GM18951 (cell line): ENCODE measurements around the gene RSPO1.

ENCODE experiments used
- POLR2A ChIP-seq: IDR thresholded peaks from 4 replicates; pipeline ENCODE4 v1.6.1; 2011; ENCODE audit warnings: mild to moderate bottlenecking; ENCODE audit not compliant: insufficient read length, insufficient read depth; ENCODE audit errors: extremely low read depth
- in situ Hi-C: fragments of 300-500 bp; cut with MboI; formaldehyde crosslinking; loops from one replicate; pipeline ENCODE4 v1.12.0; 2022; ENCODE audit warnings: low sequenced_read_pairs, mixed read lengths, inconsistent platforms; ENCODE audit not compliant: unreplicated experiment

Gene RSPO1

DNA sequence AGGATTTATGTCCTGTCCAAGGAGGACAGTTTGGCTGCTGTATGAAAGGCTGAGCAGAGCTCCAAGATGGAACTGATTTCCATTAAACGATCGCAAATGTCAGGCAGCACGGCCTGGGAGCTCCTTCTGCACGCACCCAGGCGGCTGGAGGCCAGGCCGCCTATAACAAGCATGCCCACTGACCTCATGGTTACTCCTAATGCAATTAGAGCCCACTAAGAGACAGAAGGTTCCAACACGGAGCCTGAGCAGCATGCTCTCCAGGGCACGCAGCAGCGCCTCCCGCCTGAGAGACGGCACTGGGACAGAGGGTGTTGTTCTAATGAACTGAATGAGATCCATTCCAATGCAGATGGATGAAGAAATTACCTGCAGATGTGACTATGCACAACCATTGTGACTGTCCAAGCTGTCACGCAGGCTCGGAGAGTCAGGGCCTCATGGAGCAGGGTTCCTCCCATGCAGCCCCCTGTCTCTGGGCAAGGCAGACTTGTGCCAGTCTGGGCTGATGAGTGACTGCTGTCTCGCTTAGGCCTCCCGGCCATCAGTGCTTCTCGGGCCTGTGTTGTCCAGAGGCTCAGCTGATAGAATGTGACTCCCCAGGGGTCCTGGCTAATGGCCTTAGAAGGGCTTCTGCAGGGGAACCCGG lies 32.5 kb upstream of the RSPO1 start:
- in situ Hi-C loops: no loop called here
- no peak for TF ChIP-seq POLR2A

GRCh38 chr1:37666241-37666867 lies 31.7 kb upstream of the RSPO1 start:
- no peak for TF ChIP-seq POLR2A
- in situ Hi-C loops: no loop called here

GRCh38 chr1:37663426-37664000 lies 28.8 kb upstream of the RSPO1 start:
- no peak for TF ChIP-seq POLR2A
- in situ Hi-C loops: no loop called here

DNA sequence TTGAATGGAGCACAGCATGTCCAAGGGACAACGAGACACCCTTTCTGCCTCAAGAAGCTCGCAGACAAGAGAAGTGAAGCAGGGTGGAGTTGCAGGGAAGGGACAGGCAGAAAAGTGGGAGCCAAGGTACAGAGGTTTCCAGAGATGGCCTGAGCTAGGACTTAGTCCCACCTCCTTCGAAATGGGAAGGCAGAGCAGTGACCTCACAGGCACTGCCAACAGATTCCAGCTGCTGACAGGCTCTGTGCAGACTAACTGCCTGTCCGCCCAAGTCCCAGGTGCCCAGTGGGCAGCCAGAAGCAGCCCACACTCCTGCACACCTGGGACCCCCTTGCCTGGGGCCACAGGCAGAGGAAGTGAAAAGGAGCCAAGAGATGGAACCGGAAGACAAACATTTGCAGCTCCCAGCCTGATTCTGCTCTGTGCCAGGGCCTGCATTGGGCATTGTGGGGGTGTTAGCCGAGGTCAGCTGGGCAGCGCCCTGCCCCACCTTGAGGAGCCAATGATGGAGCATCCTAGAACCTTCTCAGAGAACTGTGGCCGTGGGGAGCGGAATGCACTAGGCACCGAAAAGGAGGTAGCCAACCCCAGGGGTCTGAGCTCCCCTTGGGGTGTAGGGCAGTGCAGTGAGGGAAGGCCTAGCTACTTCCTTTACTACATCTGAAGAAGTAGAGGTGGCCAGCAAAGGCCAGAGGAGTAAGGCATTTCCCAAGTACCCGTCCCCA lies 27.5 kb upstream of the RSPO1 start:
- TF ChIP-seq POLR2A: no peak

GRCh38 chr1:37661401-37661800 lies 26.7 kb upstream of the RSPO1 start:
- in situ Hi-C loops: no loop called here
- TF ChIP-seq POLR2A: no peak

More for the DNA sequence above, 27.5 kb upstream of the RSPO1 start:
- in situ Hi-C loops: no loop called here

GRCh38 chr1:37660664-37661063 lies 26.0 kb upstream of the RSPO1 start:
- in situ Hi-C loops: no loop called here
- no peak for TF ChIP-seq POLR2A

DNA sequence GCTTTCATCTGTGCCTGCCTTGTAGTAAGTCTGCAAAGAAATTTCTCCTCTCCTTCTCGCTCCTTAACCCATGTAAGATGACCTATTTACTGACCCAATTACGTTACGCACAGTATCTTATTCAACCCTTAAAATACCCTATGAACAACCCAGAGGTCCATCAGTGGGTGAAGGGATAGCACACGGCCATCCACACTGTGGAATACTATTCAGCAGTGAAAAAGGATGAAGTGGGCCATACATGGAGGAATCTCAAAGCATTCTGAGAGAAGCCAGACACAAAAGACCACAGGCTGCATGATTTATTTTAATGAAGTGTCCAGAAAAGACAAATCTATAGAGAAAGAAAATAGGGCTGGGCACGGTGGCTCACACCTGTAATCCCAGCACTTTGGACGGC lies 23.8 kb upstream of the RSPO1 start:
- no peak for TF ChIP-seq POLR2A
- in situ Hi-C loops: no loop called here

DNA sequence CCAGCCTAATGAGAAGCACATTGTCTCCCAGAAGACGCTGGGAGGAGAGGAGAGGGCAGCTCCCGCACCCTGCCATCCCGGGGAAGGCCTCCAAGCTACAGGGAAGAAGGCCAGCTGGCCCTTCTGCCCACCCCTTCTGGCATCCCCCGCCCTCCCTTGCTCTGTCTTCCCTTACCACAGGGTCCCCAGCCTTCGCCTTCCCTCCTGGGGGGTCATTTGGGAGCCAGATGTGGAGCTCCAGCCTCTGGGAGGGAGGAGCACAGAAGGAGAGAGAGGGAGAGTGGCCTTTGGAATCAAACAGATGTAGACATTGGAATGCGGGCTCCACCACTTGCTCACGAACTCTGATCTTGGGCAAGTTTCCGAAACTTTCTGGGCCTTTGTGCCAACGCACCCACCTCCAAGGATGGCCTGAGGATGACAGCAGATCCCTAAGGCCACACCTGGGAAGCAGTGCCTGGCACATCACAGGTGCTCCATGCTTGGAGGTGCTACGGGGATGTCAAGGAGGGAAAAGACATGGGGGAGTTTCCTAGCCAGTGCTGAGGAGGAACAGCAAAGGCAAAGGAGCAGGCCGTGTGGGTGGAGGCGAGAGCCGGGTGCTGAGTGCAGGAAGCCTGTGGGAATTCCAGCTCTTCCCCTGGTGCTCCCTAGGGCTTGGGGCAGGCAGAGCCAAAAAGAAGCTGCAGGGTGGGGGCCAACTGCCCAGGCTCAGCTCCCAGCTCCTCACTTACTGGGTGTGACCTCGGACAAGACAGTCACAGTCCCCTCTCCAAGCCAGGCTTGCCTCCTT lies 23.1 kb upstream of the RSPO1 start:
- TF ChIP-seq POLR2A: no peak
- in situ Hi-C loops: no loop called here

DNA sequence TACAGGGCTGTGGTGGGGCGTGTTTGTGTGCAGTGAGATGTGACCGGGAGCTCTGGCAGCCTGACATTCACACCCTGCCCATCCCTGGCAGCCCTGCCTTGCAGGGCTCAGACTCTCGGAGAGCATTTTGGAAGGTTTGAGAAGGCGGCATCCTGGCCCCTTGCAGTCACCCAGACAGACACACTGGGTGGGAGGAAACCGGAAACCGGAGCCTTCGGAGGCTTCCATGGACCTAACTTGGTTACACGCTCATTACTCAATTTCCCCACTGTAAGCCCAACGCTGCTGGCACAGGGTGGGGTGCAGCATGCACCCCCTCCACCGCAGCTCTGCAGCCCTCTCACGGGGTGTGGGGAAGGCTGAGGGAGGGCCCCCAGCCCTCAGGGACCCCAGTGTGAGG lies 22.2 kb upstream of the RSPO1 start:
- in situ Hi-C loops: no loop called here
- TF ChIP-seq POLR2A: no peak

GRCh38 chr1:37656026-37656425 lies 21.3 kb upstream of the RSPO1 start:
- in situ Hi-C loops: no loop called here
- no peak for TF ChIP-seq POLR2A

DNA sequence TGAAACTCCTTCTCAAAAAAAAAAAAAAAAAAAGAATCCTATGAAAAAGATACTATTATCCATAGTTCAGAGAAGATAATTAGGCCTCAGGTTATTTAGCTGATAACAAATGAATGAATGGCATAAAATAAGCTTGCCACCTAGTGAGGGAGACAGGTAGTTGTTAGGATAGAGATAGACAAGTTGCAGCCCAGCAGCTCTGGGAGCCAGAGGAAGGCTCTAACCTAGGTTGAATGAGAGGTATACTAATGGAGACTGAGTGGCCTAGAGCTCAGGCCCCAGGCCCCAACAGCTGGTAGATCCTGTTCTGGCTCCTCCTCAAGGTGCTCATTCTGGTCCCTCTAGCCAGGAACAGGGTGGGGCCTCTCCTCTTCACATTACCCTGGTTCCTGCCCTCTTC lies 20.6 kb upstream of the RSPO1 start:
- no peak for TF ChIP-seq POLR2A
- in situ Hi-C loops: no loop called here

GRCh38 chr1:37653906-37654305 lies 19.2 kb upstream of the RSPO1 start:
- in situ Hi-C loops: no loop called here
- no peak for TF ChIP-seq POLR2A

DNA sequence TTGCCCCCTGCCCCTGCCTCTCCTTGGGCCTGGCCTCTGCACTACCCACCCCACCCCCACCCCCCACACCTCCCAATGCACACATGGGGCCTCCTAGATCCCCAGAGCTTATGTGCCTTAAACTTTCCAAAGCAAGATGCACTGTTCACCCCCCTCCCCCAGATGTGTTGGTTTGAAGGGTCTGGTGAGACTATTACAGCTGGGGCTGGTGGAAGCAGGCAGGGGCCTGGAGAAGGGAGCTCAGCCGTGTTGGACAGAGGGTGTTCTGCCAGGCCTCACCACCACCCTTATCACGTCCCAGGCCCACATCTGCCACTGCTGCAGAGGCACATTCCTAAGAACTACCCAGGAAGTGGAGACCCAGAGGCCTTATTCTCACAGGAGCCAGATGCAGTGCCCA lies 18.3 kb upstream of the RSPO1 start:
- in situ Hi-C loops: no loop called here
- TF ChIP-seq POLR2A: no peak
